Measurements from ENCODE around the gene RBM26. TPM values are rescaled to one million over a fixed set of nuclear protein-coding genes. Genes with fewer than 3 reads are reported as not detected.

The RBM26 gene
- polyA plus RNA-seq, 4 donors: 7.6 to 52.8 (median 12.9) TPM

GRCh38 chr13:79413521-79413920 lies 7.5 kb upstream of the RBM26 start:
- no peaks in the 10 kb centered on the region for H3K9me3 ChIP-seq (ENCODE audit: control insufficient read depth in 2 of 2, insufficient read depth in 1 of 2, low read depth in 1 of 2, low read length in 1 of 2)
- DNase-seq (no peak), FAIRE-seq (no peak)
- no peaks in the 10 kb centered on the region for H3K27me3 ChIP-seq (ENCODE audit: control insufficient read depth in 3 of 3, insufficient read depth in 3 of 3, low read length in 3 of 3)
- H3K4me3 ChIP-seq (ENCODE audit: low read depth in 1 of 3, low read length in 3 of 3): no peak overlapping the region
- peaks cover 0 to 7% (median 3%) of the 10 kb centered on the region in 3 donors for H3K4me1 ChIP-seq (ENCODE audit: control insufficient read depth in 3 of 3, insufficient read depth in 2 of 3, low read depth in 1 of 3, low read length in 2 of 3)
- no peak overlapping the region for H3K27ac ChIP-seq (ENCODE audit: low read depth in 1 of 3, low read length in 2 of 3)
- no peaks in the 10 kb centered on the region for H3K36me3 ChIP-seq (ENCODE audit: control insufficient read depth in 3 of 3, insufficient read depth in 2 of 3, low read depth in 1 of 3, low read length in 3 of 3)
- 92% methylated on average over 3 of the region's 3 CpGs for WGBS, 3 donors

GRCh38 chr13:79409828-79410227 lies 3.8 kb upstream of the RBM26 start:
- peak; percentile 23 to 73 for DNase-seq
- no peaks in the 10 kb centered on the region for H3K27me3 ChIP-seq (ENCODE audit: control insufficient read depth in 3 of 3, insufficient read depth in 3 of 3, low read length in 3 of 3)
- H3K36me3 ChIP-seq (ENCODE audit: control insufficient read depth in 3 of 3, insufficient read depth in 2 of 3, low read depth in 1 of 3, low read length in 3 of 3): no peaks in the 10 kb centered on the region
- H3K9me3 ChIP-seq (ENCODE audit: control insufficient read depth in 2 of 2, insufficient read depth in 1 of 2, low read depth in 1 of 2, low read length in 1 of 2): no peaks in the 10 kb centered on the region
- H3K4me3 ChIP-seq (ENCODE audit: low read depth in 1 of 3, low read length in 3 of 3): no peak overlapping the region
- no peak for FAIRE-seq
- WGBS, 3 donors: 32 to 53% (median 44%) methylated on average over 4 of the region's 4 CpGs
- H3K4me1 ChIP-seq (ENCODE audit: control insufficient read depth in 3 of 3, insufficient read depth in 2 of 3, low read depth in 1 of 3, low read length in 2 of 3): peaks cover 0 to 7% (median 7%) of the 10 kb centered on the region in 3 donors
- no peak overlapping the region for H3K27ac ChIP-seq (ENCODE audit: low read depth in 1 of 3, low read length in 2 of 3)

GRCh38 chr13:79407349-79407979 lies 1.4 kb upstream of the RBM26 start:
- no peak overlapping the region for H3K4me3 ChIP-seq (ENCODE audit: low read depth in 1 of 3, low read length in 3 of 3)
- 83 to 87% (median 85%) methylated on average over 4 of the region's 4 CpGs for WGBS, 3 donors
- H3K27me3 ChIP-seq (ENCODE audit: control insufficient read depth in 3 of 3, insufficient read depth in 3 of 3, low read length in 3 of 3): no peaks in the 10 kb centered on the region
- H3K27ac ChIP-seq (ENCODE audit: low read depth in 1 of 3, low read length in 2 of 3): no peak overlapping the region
- no peak for FAIRE-seq
- H3K36me3 ChIP-seq (ENCODE audit: control insufficient read depth in 3 of 3, insufficient read depth in 2 of 3, low read depth in 1 of 3, low read length in 3 of 3): no peaks in the 10 kb centered on the region
- no peaks in the 10 kb centered on the region for H3K9me3 ChIP-seq (ENCODE audit: control insufficient read depth in 2 of 2, insufficient read depth in 1 of 2, low read depth in 1 of 2, low read length in 1 of 2)
- H3K4me1 ChIP-seq (ENCODE audit: control insufficient read depth in 3 of 3, insufficient read depth in 2 of 3, low read depth in 1 of 3, low read length in 2 of 3): peaks cover 2 to 15% (median 10%) of the 10 kb centered on the region in 3 donors
- no peak for DNase-seq

- peak overlapping the region; percentile 83 to 100 (median 93) for H3K4me3 ChIP-seq (ENCODE audit: low read depth in 1 of 3, low read length in 3 of 3)
- FAIRE-seq: no peak
- H3K27ac ChIP-seq (ENCODE audit: low read depth in 1 of 3, low read length in 2 of 3): peak overlapping the region; percentile 71 to 99 (median 98)
- no peak for DNase-seq
- H3K9me3 ChIP-seq (ENCODE audit: control insufficient read depth in 2 of 2, insufficient read depth in 1 of 2, low read depth in 1 of 2, low read length in 1 of 2): no peaks in the 10 kb centered on the region
- peaks cover 5 to 20% (median 14%) of the 10 kb centered on the region in 3 donors for H3K4me1 ChIP-seq (ENCODE audit: control insufficient read depth in 3 of 3, insufficient read depth in 2 of 3, low read depth in 1 of 3, low read length in 2 of 3)
- H3K36me3 ChIP-seq (ENCODE audit: control insufficient read depth in 3 of 3, insufficient read depth in 2 of 3, low read depth in 1 of 3, low read length in 3 of 3): no peaks in the 10 kb centered on the region
- H3K27me3 ChIP-seq (ENCODE audit: control insufficient read depth in 3 of 3, insufficient read depth in 3 of 3, low read length in 3 of 3): no peaks in the 10 kb centered on the region
- whole genome bisulfite sequencing, 3 donors: 1 to 4% (median 2%) methylated on average over 4 of the region's 4 CpGs
Measured at GRCh38 chr13:79406597-79406908, 498 bp upstream of the RBM26 start.

- H3K27me3 ChIP-seq (ENCODE audit: control insufficient read depth in 3 of 3, insufficient read depth in 3 of 3, low read length in 3 of 3): no peaks in the 10 kb centered on the region
- FAIRE-seq: no peak
- H3K4me1 ChIP-seq (ENCODE audit: control insufficient read depth in 3 of 3, insufficient read depth in 2 of 3, low read depth in 1 of 3, low read length in 2 of 3): peaks cover 6 to 23% (median 17%) of the 10 kb centered on the region in 3 donors
- H3K9me3 ChIP-seq (ENCODE audit: control insufficient read depth in 2 of 2, insufficient read depth in 1 of 2, low read depth in 1 of 2, low read length in 1 of 2): no peaks in the 10 kb centered on the region
- H3K27ac ChIP-seq (ENCODE audit: low read depth in 1 of 3, low read length in 2 of 3): peak overlapping the region; percentile 71 to 99 (median 98)
- WGBS, 3 donors: 0% methylated on average over 19 of the region's 19 CpGs
- H3K4me3 ChIP-seq (ENCODE audit: low read depth in 1 of 3, low read length in 3 of 3): peak overlapping the region; percentile 83 to 100 (median 93)
- DNase-seq: no peak
- no peaks in the 10 kb centered on the region for H3K36me3 ChIP-seq (ENCODE audit: control insufficient read depth in 3 of 3, insufficient read depth in 2 of 3, low read depth in 1 of 3, low read length in 3 of 3)
Measured at GRCh38 chr13:79405501-79405830, 589 bp downstream of the RBM26 start.

GRCh38 chr13:79404985-79405384 lies 1.1 kb downstream of the RBM26 start:
- WGBS, 3 donors: 0 to 1% (median 1%) methylated on average over 10 of the region's 10 CpGs
- peak overlapping the region; percentile 83 to 100 (median 93) for H3K4me3 ChIP-seq (ENCODE audit: low read depth in 1 of 3, low read length in 3 of 3)
- H3K27me3 ChIP-seq (ENCODE audit: control insufficient read depth in 3 of 3, insufficient read depth in 3 of 3, low read length in 3 of 3): no peaks in the 10 kb centered on the region
- no peak for DNase-seq
- H3K4me1 ChIP-seq (ENCODE audit: control insufficient read depth in 3 of 3, insufficient read depth in 2 of 3, low read depth in 1 of 3, low read length in 2 of 3): peaks cover 6 to 23% (median 17%) of the 10 kb centered on the region in 3 donors
- H3K27ac ChIP-seq (ENCODE audit: low read depth in 1 of 3, low read length in 2 of 3): peak overlapping the region in 2 of 3 donors; percentile 98 to 99
- no peaks in the 10 kb centered on the region for H3K9me3 ChIP-seq (ENCODE audit: control insufficient read depth in 2 of 2, insufficient read depth in 1 of 2, low read depth in 1 of 2, low read length in 1 of 2)
- peaks cover 0 to 2% (median 0%) of the 10 kb centered on the region in 3 donors for H3K36me3 ChIP-seq (ENCODE audit: control insufficient read depth in 3 of 3, insufficient read depth in 2 of 3, low read depth in 1 of 3, low read length in 3 of 3)
- no peak for FAIRE-seq

- FAIRE-seq (no peak), DNase-seq (peak in 1 of 2 donors; percentile 36)
- peak overlapping the region in 2 of 3 donors; percentile 83 to 93 for H3K4me3 ChIP-seq (ENCODE audit: low read depth in 1 of 3, low read length in 3 of 3)
- H3K4me1 ChIP-seq (ENCODE audit: control insufficient read depth in 3 of 3, insufficient read depth in 2 of 3, low read depth in 1 of 3, low read length in 2 of 3): peaks cover 6 to 21% (median 13%) of the 10 kb centered on the region in 3 donors
- WGBS, 3 donors: 7 to 14% (median 10%) methylated on average over 1 of the region's 1 CpG
- peaks cover 0 to 2% (median 2%) of the 10 kb centered on the region in 3 donors for H3K36me3 ChIP-seq (ENCODE audit: control insufficient read depth in 3 of 3, insufficient read depth in 2 of 3, low read depth in 1 of 3, low read length in 3 of 3)
- H3K27me3 ChIP-seq (ENCODE audit: control insufficient read depth in 3 of 3, insufficient read depth in 3 of 3, low read length in 3 of 3): no peaks in the 10 kb centered on the region
- H3K9me3 ChIP-seq (ENCODE audit: control insufficient read depth in 2 of 2, insufficient read depth in 1 of 2, low read depth in 1 of 2, low read length in 1 of 2): no peaks in the 10 kb centered on the region
- H3K27ac ChIP-seq (ENCODE audit: low read depth in 1 of 3, low read length in 2 of 3): peak overlapping the region in 1 of 3 donors; percentile 3
Measured at GRCh38 chr13:79404361-79404760, 1.7 kb downstream of the RBM26 start.

GRCh38 chr13:79403113-79403512 lies 2.9 kb downstream of the RBM26 start:
- Histone ChIP-seq H3K36me3 (ENCODE audit: control insufficient read depth in 3 of 3, insufficient read depth in 2 of 3, low read depth in 1 of 3, low read length in 3 of 3) (peaks cover 0 to 2% (median 2%) of the 10 kb centered on the region in 3 donors), H3K4me3 (ENCODE audit: low read depth in 1 of 3, low read length in 3 of 3) (no peak overlapping the region), H3K4me1 (ENCODE audit: control insufficient read depth in 3 of 3, insufficient read depth in 2 of 3, low read depth in 1 of 3, low read length in 2 of 3) (peaks cover 6 to 16% (median 10%) of the 10 kb centered on the region in 3 donors), H3K9me3 (ENCODE audit: control insufficient read depth in 2 of 2, insufficient read depth in 1 of 2, low read depth in 1 of 2, low read length in 1 of 2) (no peaks in the 10 kb centered on the region), H3K27ac (ENCODE audit: low read depth in 1 of 3, low read length in 2 of 3) (no peak overlapping the region), H3K27me3 (ENCODE audit: control insufficient read depth in 3 of 3, insufficient read depth in 3 of 3, low read length in 3 of 3) (no peaks in the 10 kb centered on the region)
- DNase-seq (peak in 1 of 2 donors; percentile 13), FAIRE-seq (no peak)
- WGBS, 3 donors: 31 to 43% (median 41%) methylated on average over 4 of the region's 4 CpGs

GRCh38 chr13:79402679-79403078 lies 3.4 kb downstream of the RBM26 start:
- H3K9me3 ChIP-seq (ENCODE audit: control insufficient read depth in 2 of 2, insufficient read depth in 1 of 2, low read depth in 1 of 2, low read length in 1 of 2): no peaks in the 10 kb centered on the region
- H3K27ac ChIP-seq (ENCODE audit: low read depth in 1 of 3, low read length in 2 of 3): no peak overlapping the region
- H3K36me3 ChIP-seq (ENCODE audit: control insufficient read depth in 3 of 3, insufficient read depth in 2 of 3, low read depth in 1 of 3, low read length in 3 of 3): peaks cover 0 to 2% (median 2%) of the 10 kb centered on the region in 3 donors
- no peak for FAIRE-seq
- H3K27me3 ChIP-seq (ENCODE audit: control insufficient read depth in 3 of 3, insufficient read depth in 3 of 3, low read length in 3 of 3): no peaks in the 10 kb centered on the region
- no peak overlapping the region for H3K4me3 ChIP-seq (ENCODE audit: low read depth in 1 of 3, low read length in 3 of 3)
- peaks cover 6 to 16% (median 10%) of the 10 kb centered on the region in 3 donors for H3K4me1 ChIP-seq (ENCODE audit: control insufficient read depth in 3 of 3, insufficient read depth in 2 of 3, low read depth in 1 of 3, low read length in 2 of 3)
- 48 to 54% (median 49%) methylated on average over 2 of the region's 2 CpGs for WGBS, 3 donors
- DNase-seq: no peak

All from small intestine (tissue), 7 donors.